ENCODE data around the gene ENDOV.

The ENDOV gene

DNA sequence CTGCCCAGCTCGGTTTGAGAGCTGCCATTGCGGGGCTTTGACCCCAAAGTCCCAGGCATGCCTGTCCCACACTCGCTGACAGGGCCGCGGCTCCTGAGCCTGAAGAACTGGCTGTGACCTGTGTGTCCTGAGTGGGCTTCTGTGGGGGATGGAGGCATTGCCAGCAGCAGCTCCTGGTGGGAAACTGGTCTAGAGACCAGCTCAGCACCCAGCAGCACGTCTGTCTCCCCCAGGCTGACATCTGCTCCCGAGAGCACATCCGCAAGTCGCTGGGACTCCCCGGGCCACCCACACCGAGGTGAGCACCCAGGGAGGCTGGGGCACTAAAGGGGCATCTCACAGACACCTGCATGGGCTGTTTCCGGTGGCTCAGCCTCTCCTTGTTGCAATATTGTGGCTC is 13.4 kb downstream of the ENDOV start:
- no peak overlapping the region for H3K4me3 ChIP-seq (ENCODE audit: low read depth, low read length)
- DNase-seq (ENCODE audit: low read depth) = no peak

DNA sequence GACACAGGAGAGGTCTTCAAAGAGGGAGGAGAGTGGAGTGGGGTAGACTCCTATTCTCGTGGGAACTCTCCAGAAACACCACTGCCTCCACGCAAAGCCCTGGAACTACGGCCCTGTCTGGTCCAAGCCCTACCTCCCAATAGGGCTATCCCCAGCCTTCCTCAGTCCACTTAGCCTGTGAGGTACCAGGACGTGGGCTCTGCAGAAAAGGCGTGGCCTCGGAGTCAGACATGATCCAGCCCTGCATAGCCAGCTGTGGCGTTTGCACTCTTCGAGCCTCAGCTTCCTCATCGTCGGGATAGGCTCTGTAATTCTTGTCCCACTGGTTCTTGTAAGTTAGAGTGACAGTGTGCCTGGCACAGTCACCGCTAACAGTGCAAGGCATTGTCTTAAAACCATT is 13.8 kb downstream of the ENDOV start:
- H3K4me3 ChIP-seq (ENCODE audit: low read depth, low read length) = no peak overlapping the region
- no peak for DNase-seq (ENCODE audit: low read depth)

- no peak overlapping the region for H3K4me3 ChIP-seq (ENCODE audit: low read depth, low read length)
- DNase-seq (ENCODE audit: low read depth) = no peak
Measured at GRCh38 chr17:80429356-80430275, 14.6 kb downstream of the ENDOV start.

DNA sequence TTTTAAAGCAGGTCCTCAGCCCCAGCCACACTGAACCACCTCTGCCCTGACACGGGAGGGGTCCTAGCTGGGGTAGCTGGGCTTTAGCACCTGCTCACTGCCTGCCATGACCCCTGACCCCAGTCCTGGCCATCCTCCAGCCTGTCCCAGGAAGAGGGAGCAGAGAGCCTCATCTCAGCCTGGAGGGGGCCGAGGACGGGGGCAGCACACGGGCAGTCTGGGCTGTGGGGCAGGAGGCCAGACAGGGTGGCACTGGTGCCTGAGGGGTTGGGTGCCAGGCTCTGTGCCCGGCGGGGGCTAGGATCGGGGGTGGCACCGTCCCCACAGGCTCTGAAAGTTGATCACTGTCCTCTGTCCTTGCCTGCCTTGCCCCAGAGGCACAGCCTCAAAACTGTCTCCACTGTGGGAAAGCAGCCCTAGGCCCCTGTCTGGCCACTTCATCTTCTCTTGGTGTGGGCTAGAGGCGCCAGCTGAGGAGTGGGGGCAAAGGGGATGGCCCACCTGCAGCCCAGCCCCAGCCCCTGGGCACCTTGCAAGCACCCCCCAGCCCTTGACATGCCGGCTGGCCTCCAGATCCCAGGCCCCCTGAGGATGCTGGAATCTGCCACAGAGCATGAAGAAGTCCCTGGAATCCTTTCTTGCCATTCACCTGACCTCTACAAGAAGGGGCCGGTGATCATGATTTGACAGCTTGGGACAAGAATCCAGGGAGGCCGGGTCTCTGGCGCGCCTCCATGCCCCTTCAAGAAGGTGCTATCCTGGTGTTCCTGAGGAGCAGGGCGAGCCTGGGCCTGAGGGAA is 15.7 kb downstream of the ENDOV start:
- H3K4me3 ChIP-seq (ENCODE audit: low read depth, low read length) = no peak overlapping the region
- no peak for DNase-seq (ENCODE audit: low read depth)

DNA sequence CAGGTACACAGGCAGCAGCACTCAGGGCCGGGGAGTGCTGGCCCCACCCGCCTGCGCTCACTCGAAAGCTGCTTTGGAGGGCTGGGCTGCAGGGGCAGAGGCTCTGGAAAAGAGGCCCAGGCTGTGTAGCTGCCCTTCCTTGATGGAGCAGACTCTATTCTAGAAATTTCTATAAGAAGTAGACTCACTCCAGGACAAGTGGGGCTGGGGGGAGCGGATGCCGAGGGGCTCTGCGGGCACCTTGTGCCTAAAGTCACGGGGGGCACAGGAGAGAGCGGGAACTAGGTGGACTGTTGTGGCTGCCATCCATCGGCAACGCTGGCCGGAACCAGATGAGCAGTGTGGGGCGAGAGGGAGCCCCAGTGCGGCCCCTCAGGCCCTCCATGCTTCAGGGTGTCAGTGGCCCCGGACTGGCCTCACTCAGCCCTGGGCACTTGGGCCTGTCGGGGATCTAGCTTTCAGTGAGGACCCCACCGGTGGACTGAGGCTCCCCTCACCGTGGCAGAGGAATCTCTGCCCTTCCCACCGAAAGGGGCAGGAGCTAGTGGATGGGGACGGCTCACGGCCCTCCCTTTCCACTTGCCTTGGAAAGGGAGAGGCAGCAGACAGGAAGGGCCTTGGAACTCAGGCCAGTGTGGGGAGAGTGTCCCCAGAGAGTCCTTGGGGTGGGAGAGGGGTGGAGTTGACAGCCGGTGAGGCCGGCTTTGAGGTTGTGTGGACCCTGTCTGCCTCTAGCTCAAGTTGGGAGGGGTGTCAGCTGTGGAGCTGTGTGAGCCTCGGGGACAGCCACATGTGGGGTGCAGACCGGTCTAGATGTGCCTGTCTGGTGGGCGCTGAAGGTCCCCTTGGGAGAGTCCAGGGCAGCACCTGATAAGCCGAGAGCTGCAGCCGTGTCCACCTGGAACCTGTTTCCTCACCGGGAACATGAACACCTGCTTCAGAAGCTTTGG is 16.6 kb downstream of the ENDOV start:
- H3K4me3 ChIP-seq (ENCODE audit: low read depth, low read length) = no peak overlapping the region
- DNase-seq (ENCODE audit: low read depth) = no peak

DNA sequence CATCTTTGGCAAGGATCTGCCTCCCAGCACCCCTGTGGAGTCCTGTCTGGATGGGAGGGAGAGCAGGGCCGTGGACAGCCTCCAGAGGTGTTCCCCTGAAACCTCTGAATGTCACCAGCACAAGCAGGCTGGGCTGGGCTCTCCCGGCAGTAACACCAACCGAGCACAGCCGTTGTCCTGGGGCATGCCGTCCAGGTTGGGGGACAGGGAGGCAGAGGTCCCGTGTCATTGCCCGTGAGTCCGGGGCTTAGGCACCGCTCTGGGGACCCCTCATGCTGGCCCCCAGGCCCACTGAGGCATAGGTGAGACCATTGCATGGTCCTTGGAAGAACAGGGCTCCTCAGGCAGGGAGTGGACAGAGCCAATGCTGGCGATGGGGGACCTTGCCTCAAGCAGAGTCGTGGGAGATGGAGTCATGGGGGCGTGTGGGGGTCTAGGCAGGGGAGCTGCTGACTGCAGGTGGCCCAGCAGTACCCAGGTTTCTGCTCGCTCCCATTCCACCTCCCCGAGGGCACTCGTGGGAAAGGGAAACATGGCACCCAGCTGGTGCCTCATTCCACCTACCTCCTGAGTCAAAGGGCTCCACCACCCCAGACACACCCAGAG is 17.5 kb downstream of the ENDOV start:
- DNase-seq (ENCODE audit: low read depth) = no peak
- H3K4me3 ChIP-seq (ENCODE audit: low read depth, low read length) = no peak overlapping the region

- no peak for DNase-seq (ENCODE audit: low read depth)
- no peak overlapping the region for H3K4me3 ChIP-seq (ENCODE audit: low read depth, low read length)
Measured at GRCh38 chr17:80432961-80433550, 18.1 kb downstream of the ENDOV start.

- no peak for DNase-seq (ENCODE audit: low read depth)
Measured at GRCh38 chr17:80433916-80434666, 19.1 kb downstream of the ENDOV start.

DNA sequence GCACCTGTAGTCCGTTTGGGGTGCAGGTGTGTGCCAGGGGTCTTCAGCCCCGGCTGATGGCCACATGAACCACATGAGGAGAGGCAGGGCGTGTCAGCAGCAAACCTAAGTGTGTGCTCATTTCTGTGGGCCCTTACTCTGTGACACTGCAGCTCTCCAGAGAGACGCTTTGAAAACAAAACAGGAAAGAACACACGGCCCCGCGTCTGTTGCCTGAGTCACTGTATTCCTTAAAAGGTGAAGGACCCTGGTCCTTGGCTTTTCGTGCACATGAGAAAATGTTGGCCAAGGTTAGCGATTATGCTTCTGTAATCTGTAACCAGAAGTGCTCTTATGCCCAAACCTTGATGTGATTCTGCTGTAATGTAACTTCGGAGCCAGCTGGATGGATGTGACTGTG is 22.6 kb downstream of the ENDOV start:
- no peak for DNase-seq (ENCODE audit: low read depth)
- H3K4me3 ChIP-seq (ENCODE audit: low read depth, low read length) = no peak overlapping the region

More at GRCh38 chr17:80433916-80434666, 19.1 kb downstream of the ENDOV start:
- no peak overlapping the region for H3K4me3 ChIP-seq (ENCODE audit: low read depth, low read length)

DNA sequence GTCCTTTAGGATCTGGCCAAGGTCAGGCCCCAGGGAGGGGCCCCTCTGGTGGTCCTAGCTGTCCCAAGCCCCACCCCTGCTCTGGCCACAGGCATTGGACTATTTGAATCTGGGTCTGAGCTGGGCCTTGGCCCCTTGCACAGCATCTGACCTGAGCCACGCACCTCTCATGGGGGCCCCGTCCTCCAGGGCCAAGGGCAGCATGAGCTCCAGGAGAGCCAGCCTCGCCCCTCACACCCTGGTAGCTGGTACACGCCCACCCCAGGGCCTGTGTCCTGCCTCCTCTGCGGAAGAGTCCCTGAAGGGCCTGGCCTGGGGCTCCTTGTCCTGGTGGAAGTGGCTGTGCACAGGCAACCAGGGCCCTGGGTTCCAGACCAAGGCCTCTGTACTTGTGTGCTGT is 23.8 kb downstream of the ENDOV start:
- DNase-seq (ENCODE audit: low read depth) = no peak
- no peak overlapping the region for H3K4me3 ChIP-seq (ENCODE audit: low read depth, low read length)

- DNase-seq (ENCODE audit: low read depth) = no peak
- H3K4me3 ChIP-seq (ENCODE audit: low read depth, low read length) = no peak overlapping the region
Measured at GRCh38 chr17:80439499-80439898, 24.5 kb downstream of the ENDOV start.

GRCh38 chr17:80441133-80441578 is 26.2 kb downstream of the ENDOV start:
- no peak for DNase-seq (ENCODE audit: low read depth)
- H3K4me3 ChIP-seq (ENCODE audit: low read depth, low read length) = no peak overlapping the region

- no peak for DNase-seq (ENCODE audit: low read depth)
- H3K4me3 ChIP-seq (ENCODE audit: low read depth, low read length) = no peak overlapping the region
Measured at GRCh38 chr17:80441598-80442322, 26.8 kb downstream of the ENDOV start.

DNA sequence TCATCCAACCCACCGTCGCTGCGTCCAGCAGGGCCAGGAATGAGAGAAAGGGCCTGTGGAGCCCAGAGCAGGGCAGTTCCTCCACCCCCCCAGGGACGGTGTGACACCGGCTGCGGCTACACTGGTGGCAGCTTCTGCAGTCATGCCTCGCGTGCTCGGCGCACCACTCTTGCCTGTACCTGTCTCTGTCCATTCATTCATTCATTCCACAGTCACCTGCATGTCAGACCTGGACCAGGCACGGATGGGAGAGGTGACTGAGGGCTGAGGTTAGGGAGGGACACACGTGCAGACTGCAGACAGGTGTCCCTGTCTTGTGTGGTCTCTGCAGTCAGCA is 27.3 kb downstream of the ENDOV start:
- no peak for DNase-seq (ENCODE audit: low read depth)
- H3K4me3 ChIP-seq (ENCODE audit: low read depth, low read length) = no peak overlapping the region

DNA sequence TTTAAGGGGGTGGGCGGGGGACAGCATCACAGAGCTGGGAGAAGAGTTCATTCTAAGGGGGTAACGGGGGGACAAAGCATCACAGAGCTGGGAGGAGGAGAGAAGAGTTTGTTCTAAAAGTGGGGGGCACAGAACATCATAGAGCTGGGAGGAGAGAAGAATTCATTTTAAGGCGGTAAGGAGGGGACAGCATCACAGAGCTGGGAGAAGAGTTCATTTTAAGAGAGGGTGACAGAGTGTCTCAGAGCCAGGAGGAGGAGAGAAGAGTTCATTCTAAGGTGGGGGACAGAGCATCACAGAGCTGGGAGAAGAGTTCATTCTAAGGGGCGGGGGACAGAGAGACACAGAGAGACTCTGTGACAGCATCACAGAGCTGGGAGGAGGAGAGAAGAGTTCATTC is 27.8 kb downstream of the ENDOV start:
- DNase-seq (ENCODE audit: low read depth) = no peak
- no peak overlapping the region for H3K4me3 ChIP-seq (ENCODE audit: low read depth, low read length)

- no peak overlapping the region for H3K4me3 ChIP-seq (ENCODE audit: low read depth, low read length)
Measured at GRCh38 chr17:80443498-80443897, 28.5 kb downstream of the ENDOV start.

GRCh38 chr17:80443916-80444643 is 29.1 kb downstream of the ENDOV start:
- DNase-seq (ENCODE audit: low read depth) = no peak
- H3K4me3 ChIP-seq (ENCODE audit: low read depth, low read length) = no peak overlapping the region

More at GRCh38 chr17:80443498-80443897, 28.5 kb downstream of the ENDOV start:
- no peak for DNase-seq (ENCODE audit: low read depth)
